GM18526 (cell line): ENCODE measurements around the gene MPO.

Experiments used
- POLR2A ChIP-seq: IDR thresholded peaks from 3 replicates; pipeline ENCODE4 v1.6.1; 2011; ENCODE audit not compliant: insufficient read length; ENCODE audit errors: extremely low read depth

The MPO gene

GRCh38 chr17:58279736-58280479 is 827 bp downstream of the MPO start:
- no peak for TF ChIP-seq POLR2A

DNA sequence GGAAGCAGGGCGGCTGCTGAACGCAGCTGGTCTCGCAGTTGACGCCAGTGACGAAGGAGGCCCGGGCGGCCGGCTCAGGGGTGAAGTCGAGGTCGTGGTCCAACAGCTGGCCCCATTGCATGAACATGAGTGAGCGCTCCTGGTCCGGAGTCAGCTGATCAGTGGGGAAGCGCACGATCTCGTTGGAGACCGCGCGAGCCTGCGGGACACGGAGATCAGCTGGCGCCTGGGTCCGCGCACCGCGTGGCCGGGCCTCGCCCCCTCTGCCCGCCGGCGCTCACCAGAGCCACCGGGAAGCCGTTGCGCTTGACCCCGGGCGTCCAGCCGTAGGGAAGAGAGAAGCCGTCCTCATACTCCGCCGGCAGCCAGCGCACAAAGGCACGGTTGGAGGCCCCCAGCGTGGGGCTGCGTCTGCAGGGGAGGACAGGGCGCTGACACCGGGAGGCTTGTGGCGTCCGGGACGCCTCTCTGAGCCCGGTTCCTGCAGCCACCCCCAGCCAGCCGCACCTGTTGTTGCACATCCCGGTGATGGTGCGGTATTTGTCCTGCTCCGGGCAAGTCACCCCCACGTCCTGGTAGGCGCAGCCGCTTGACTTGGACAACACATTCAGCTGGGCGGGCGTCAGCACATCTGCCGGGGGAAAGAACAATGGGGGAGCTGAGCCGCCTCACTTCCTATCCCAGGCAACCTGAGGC is 1.6 kb downstream of the MPO start:
- no peak for TF ChIP-seq POLR2A

DNA sequence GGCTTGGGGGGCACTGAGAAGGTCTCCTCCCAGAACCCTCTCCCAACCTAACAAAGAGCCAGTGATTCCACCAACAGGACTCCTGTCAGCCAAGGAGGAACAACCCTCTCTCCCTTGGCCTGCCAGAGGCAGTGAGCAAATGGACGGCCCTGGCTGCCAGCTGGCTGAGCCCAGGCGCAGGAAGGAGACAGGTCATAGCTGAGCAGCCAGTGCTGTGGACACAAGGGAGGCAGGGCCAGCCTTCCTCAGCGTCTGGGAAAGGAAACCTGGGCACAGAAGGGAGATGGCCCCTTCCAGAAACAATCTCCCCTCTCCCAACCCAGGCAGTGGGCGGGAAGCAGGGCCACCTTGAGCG is 2.1 kb downstream of the MPO start:
- no peak for TF ChIP-seq POLR2A

DNA sequence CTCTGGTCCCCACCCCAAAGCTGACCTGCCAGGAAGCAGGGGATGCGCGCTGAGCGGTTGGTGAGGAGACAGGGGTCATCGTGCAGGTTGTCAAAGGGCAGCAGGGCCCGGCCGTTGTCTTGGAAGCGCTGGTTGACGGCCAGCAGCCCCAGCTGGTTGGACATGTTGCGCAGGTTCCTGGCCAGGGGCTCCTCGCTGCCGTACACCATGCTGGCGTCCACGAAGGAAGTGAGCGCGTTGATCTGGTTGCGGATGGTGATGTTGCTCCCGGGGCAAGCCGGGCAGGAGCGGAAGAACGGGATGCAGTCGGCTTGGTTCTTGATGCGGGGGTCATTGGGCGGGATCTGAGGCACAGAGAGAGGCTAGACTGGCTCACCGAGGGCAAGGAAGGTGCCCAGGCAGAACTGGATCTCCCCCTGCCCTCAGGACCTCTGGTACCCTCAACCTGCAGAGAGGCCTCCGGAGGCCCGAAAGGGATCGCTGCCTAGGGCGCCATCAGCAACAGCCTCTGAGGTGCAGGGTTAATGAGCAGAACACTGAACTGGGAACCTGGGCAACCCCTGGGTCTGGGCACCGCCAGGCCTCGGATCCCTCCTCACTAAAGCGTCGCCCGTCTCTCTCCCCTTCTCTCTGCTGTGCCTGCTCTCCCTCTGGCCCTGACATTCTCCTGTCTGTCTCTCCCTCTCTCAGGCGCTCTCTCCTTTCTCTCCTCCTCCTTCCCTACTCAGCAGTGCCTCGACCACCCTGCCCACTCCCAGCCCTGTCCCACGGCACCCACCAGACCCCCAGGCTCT is 2.7 kb downstream of the MPO start:
- no peak for TF ChIP-seq POLR2A

DNA sequence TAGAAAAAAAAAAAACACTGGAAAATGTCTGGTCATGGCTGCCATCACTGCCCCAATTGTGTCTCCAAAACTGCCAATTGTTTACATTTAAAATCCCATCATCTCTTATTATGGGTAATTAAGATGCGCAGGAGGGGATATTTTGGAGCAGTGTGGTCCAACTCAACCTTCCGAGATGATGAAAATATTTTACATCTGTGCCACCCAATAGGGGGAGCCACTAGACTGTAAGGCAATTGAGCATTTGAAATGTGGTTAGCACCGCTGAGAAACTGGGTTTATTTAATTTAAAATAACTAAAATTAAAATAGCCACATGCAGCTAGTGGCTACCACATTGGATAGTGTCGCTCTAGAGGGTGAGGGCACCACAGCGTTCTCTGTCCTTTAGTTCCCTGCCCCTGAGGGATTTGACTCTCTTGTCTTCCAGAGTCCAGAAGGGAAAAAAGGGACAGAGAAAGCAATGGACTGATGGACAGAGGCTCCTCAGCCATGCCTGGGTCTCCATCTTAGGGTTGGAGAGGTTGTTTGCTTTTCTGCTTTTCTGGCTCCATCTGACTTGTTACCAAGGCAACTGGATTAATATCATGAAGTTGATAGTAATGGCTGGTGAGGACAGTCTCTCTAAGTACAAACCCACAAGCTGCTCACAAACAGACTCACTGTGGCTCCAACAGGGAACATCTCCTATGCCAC is 3.5 kb downstream of the MPO start:
- no peak for TF ChIP-seq POLR2A

DNA sequence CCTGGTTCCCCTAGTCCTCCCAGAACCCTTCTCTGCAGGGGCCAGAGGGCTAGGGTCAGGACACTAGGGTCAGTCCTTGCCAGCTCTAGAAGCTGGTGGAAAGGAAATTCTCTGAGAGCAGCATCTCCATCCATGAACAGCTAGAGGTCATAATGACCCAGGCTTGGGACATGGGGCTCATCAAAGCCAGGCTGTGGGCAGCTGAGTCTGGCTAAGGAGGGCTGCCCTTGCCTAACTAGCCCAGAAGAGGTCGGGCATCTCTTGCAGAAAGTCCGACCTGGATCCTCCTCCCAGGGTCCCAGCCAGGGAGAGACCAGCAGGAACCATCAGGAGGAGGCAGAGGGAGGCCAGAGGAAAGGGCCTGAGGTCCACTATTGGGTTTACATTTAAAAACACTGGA is 4.3 kb downstream of the MPO start:
- TF ChIP-seq POLR2A, result no peak

DNA sequence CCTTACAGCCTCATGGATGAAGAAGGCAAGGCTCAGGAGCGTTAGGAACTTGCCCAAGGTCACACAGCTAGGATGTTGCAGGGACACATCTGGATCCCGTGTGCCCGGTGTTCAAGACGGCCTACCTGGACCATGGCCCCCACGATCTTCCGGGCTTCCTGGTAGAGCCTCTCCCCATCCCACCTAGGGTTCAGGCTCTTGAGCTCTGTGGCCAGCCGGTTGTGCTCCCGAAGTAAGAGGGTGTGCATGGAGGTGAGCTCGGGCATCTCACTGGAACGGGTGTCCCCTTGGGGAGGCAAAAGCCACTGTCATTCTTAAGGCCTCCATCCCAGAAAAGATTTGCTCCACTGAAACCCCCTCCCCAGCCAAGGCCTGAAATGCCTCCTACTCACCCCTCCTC is 5.3 kb downstream of the MPO start:
- TF ChIP-seq POLR2A, result no peak

DNA sequence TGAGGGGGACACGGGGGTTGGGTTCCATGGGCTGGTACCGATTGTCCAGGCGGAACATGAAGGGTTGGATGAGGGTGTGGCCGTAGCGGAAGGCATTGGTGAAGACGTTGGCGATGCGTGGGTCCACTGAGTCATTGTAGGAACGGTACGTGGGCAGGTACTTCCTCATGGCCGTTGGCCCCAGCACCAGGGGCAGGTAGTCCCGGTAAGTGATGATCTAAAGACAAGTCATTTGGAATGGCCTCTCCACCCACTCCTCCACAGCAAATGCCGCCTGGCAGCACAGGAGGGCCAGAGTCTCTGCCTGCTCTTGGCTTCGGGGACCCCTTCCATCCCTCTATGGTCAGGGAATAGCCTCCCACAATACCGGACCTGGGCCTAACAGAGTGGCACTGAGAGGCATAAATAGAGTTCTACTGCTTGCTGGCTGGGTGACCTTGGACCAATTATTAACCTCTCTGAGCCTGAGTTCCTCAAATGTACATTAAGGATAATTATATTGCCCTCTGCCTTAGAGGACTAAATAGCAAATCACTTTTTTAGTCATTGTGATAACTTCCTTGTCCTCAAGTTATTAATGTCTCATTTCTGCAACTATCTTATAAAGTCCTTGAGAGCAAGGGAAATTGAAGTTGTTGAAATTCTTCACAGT is 7.2 kb downstream of the MPO start:
- no peak for TF ChIP-seq POLR2A

DNA sequence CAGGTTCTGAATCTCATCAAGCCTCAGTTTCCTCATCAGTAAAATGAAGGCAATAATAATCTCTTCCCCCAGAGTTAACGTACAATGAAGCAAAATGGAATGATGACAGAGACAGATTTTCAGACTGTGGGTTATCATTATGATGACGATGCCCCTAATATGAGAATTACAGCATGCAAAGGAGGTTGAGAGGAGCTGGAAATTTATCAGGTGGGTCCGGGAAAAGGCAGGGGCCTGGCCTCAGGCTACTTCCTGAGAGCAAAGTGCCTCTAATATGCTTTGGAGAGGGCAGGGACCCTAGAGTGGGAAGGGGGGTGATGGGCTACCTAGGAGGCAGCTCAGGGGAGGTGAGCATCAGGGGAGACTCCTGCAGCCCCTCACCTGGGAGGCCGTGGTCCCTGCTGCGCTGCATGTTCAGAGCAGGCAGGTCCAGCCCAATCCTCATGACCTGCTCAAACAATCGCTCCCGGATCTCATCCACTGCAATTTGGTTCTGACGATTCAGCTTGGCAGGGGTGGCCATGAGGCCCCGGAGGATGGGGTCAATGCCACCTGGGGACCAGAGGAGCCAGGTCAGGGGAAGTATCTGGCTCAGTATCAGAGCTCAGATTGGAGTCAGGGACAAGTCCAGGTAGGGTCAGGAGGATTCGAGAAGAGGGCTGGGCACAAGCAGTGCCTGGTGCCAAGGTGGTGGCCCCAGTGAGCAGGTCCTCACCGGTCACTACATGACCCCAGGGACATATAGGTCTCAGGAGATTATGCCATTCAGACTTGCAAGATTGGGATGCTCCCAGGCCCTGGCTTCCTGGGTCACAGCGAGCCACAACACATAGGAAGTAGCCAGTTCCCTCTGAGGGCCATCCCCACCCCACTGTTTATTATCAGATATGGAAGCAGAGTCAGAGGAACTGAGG is 8.1 kb downstream of the MPO start:
- TF ChIP-seq POLR2A, result no peak

GRCh38 chr17:58271216-58271931 is 9.4 kb downstream of the MPO start:
- TF ChIP-seq POLR2A, result no peak

GRCh38 chr17:58270476-58271215 is 10.1 kb downstream of the MPO start:
- no peak for TF ChIP-seq POLR2A

GRCh38 chr17:58269557-58270291 is 11.0 kb downstream of the MPO start:
- no peak for TF ChIP-seq POLR2A
